Dedifferentiated amniotic fluid mesenchymal stem cell (primary cell): Measurements from ENCODE around the gene ECSIT.

Source experiments
- DNase-seq: peaks from one replicate; pipeline ENCODE4 v3.0.0-alpha.2; 2016; ENCODE audit errors: extremely low spot score

Gene ECSIT

GRCh38 chr19:11550265-11550664, 21.3 kb upstream of the ECSIT start:
- no peak for DNase-seq

- no peak for DNase-seq
Observed at GRCh38 chr19:11549386-11549953, 20.5 kb upstream of the ECSIT start.

DNA sequence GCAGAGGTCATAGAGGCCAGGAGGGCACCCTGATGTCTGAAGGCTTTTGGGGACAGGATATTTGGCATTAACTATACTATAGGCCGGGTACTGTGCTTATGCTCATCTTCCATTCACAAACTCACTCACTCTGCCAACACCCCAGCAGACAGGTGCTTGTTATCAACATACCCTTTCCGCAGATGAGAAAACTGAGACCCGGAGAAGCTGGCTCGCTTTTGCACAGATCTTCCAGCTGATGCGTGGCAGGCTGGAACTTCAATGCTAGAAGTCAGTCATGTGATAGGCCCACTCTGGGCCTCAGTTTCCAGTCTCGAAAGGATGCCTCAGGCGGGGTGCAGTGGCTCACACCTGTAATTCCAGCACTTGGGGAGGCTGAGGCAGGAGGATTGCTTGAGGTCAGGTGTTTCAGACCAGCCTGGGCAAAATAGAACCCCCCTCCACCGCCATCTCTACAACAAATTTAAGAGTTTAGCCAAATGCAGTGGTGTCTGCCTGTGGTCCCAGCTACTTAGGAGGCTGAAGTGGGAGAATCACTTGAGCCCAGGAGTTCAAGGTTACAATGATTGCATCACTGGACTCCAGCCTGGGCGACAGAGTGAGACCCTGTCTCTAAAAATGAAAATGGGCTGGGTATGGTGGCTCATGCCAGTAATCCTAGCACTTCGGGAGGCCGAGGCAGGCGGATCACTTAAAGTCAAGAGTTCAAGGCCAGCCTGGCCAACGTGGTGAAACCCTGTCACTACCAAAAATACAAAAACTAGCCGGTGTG, 19.2 kb upstream of the ECSIT start:
- DNase-seq = no peak

- no peak for DNase-seq
Observed at GRCh38 chr19:11541238-11541637, 12.3 kb upstream of the ECSIT start.

GRCh38 chr19:11540645-11541044, 11.7 kb upstream of the ECSIT start:
- no peak for DNase-seq

- DNase-seq = no peak
Observed at GRCh38 chr19:11539495-11540365, 10.8 kb upstream of the ECSIT start.

DNA sequence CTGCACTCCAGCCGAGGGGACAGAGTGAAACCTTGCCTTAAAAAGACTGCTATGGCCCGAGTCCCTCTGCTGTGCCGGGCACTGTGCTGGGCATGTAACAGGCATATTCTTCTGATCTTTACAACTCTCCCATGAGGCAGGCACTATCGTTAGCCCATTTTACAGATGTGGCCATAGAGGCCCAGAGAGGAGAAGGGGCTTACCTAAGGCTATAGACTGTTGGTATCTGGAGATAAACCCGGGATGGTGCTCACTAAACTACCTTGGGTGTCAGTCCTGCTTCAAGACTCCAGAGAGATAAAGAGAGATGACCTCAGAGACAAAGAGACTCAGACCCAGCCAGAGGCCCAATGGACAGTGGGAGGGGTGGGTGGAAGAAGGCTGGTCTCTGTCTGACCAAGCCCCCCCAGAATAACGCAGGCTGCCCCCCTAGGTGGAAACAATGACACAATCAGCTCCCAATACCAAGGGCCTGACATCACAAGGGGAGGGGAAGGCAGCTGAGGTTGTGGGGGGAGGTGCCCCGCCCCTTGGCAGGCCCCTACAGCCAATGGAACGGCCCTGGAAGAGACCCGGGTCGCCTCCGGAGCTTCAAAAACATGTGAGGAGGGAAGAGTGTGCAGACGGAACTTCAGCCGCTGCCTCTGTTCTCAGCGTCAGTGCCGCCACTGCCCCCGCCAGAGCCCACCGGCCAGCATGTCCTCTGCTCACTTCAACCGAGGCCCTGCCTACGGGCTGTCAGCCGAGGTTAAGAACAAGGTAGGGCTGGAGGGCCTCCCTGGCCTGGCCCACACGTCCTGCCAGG, 9.5 kb upstream of the ECSIT start, which contains the start of gene CNN1:
CNN1 (plus strand) TSS at position 620 of the 805 bp plus-strand sequence; CDS start at position 697, 77 bp downstream.
- DNase-seq = no peak

GRCh38 chr19:11535792-11536595, 7.1 kb upstream of the ECSIT start:
- peak; percentile 76 for DNase-seq

DNA sequence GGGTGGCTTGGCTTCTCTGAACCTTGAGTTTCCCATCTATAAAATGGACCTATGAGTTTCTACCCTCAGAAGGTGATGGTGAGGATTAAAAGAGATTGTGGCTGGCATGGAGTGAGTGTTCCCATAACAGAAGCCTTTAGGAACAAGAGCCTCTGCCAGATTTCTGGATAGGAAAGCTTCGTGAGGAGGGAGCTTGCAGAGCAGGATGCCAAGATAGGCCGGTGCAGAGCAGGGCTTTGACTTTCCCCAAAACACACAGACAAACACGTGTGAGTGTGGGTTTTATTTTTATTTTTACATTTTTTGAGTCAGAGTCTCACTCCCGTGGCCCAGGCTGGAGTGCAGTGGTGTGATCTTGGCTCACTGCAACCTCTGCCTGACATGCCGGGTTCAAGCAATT, 6.0 kb upstream of the ECSIT start:
- DNase-seq = no peak

DNA sequence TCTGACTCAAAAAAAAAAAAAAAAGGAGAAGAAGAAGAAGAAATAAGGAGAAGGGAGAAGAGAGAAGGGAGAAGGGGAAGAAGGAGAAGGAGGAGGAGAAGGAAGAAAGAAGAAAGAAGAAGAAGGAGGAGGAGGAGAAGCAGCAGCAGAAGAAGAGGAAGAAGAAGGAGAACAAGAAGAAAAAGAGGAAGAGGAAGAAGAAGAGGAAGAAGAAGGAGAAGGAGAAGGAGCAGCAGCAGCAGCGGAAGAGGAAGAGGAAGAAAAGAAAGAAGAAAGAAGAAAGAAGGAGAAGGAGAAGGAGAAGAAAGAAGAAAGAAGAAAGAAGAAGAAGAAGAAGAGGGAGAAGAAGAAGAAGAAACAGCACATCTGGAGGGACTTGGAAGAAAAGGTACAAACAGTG, 5.6 kb upstream of the ECSIT start:
- DNase-seq = no peak

- DNase-seq = no peak
Observed at GRCh38 chr19:11530432-11530831, 1.5 kb upstream of the ECSIT start.

DNA sequence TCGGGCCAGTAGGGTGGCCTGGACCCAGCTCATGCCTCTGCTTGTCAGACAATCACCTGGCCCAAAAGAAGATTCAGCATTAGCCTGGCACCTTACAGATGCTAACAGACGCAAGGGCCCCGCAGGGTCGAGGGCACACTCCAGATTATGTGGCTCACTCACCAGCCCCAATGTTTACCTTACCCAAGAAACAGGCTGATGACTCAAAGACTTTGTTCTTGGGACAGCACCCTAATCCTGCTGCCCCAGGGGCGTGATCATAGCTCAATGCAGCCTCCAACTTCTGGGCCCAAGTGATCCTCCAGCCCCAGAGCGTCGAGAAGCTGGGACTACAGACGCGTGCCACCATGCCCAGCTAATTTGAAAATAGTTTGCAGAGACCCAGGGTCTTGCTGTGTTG, 9.8 kb downstream of the ECSIT start:
- DNase-seq = no peak

GRCh38 chr19:11513946-11514345, 15.0 kb downstream of the ECSIT start:
- no peak for DNase-seq

DNA sequence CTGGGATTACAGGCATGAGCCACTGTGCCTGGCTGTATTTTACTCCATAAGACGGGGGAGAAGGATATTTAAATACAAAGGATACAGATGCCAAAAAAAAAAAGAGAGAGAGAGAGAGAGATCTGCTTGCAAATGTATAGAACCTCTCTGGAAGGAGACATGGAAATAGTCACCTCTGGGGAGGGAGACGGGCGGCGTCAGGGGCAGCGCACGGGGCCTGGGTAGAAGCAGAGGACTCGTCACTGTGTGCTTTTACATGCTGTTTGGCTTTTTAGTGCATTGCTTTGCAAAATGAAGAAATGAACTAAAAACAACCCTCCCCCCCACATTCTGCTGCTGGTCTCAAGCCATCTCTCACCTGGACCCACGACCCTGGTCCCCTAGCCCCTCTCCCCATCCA, 18.5 kb downstream of the ECSIT start:
- no peak for DNase-seq

DNA sequence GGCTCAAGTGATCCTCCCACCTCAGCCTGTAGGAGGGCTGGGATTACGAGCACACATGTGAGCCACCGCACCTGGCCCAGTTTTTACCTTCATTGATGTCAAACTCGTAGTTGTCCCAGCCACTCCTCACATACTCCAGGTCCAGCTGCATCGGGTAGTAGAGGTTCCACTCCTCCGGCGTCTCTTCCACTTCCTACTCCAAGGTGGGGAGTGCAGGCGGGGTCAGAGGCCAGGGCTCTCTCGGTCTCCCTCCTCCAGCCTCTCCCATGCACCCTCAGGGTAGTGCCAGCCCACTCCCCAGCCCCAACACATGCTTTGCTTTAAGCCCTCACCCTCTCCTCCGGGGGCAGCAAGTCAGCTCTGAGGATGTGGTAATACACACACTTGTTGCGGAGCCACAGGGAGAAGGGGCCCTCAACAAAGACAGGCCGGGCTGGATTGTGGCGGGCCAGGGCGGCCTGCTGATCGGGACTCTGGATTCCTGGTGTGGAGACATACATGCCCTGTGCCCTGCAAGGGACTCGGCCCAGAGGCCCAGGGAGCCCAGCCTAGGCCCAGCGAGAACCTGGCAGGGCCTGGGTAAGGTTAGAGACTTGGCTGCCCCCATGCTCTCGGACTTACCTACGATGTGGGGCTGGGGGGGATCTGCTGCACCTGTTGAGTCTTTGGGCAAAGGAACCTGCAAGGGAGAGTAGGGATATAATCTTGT, 21.4 kb downstream of the ECSIT start:
- DNase-seq = no peak

DNA sequence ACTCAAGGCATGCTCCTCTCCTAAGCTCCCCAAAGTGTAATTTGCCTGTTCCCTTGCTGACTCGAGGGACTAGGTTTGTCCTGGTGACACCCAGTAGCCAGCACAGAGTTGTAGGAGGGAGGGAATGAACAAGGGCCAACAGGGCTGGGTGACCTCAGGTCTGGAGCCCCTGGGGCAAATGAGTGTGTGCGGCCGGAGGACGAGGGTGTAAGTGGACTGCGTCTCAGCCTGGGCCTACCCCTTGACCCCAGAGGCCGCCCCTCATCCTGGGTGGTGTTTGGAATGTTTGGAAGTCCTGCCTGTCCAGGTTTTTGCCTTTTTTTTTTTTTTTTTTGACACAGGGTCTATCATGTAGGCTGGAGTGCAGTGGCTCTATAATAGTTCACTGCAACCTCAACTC, 22.0 kb downstream of the ECSIT start:
- no peak for DNase-seq

GRCh38 chr19:11506101-11506555, 22.8 kb downstream of the ECSIT start:
- DNase-seq = no peak

- peak; percentile 91 for DNase-seq
Observed at GRCh38 chr19:11505504-11506100, 23.3 kb downstream of the ECSIT start, which contains the start of gene ZNF653. ZNF653 (minus strand) TSS chr19:11505839; CDS start chr19:11505786, 53 bp downstream.

- DNase-seq = peak; percentile 90
Observed at GRCh38 chr19:11505032-11505503, 23.9 kb downstream of the ECSIT start.
